ENCODE data around the gene OR1K1. TPM values are rescaled to one million over a fixed set of nuclear protein-coding genes. Genes with fewer than 3 reads are reported as not detected.
A peak's percentile ranks its signal among the peaks of the same experiment; 100 is the strongest.
"Not testable (repeated sequence)": the region's sequence is repeated elsewhere in the genome, so short reads cannot be mapped to it uniquely, and the experiment has no call there.

The OR1K1 gene
- total and polyA plus RNA-seq, 5 experiments from 2014 or later: not detected

DNA sequence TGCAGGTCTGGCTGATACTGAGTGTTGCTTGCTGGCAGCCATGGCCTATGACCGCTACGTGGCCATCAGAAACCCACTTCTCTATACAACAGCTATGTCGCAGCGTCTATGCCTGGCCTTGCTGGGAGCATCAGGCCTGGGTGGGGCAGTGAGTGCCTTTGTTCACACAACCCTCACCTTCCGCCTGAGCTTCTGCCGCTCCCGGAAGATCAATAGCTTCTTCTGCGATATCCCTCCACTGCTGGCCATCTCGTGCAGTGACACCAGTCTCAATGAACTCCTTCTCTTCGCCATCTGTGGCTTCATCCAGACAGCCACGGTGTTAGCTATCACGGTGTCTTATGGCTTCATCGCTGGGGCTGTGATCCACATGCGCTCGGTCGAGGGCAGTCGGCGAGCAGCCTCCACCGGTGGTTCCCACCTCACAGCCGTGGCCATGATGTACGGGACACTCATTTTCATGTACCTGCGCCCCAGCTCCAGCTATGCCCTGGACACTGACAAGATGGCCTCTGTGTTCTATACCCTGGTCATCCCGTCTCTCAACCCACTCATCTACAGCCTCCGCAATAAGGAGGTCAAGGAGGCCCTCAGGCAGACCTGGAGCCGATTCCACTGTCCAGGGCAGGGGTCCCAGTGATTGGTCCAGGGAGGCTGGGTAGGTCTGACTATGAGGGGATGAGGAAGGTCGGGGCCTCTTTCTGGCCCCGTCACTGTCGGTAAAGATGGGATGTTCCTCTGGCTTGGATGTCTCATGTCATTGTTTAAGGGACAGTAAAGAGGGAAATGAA is 10.5 kb upstream of the OR1K1 start:
- no peak overlapping the region for H3K27ac Mint-ChIP-seq
- DNase-seq: no peak
- no peak for ATAC-seq
- H3K4me1 Mint-ChIP-seq: peaks cover 0 to 3% (median 0%) of the 10 kb centered on the region in 4 donors
- POLR2A ChIA-PET: no interaction called here
- no peaks in the 10 kb centered on the region for H3K9me3 Mint-ChIP-seq
- peaks cover 0 to 10% (median 0%) of the 10 kb centered on the region in 5 donors for H3K27me3 Mint-ChIP-seq
- H3K4me3 Mint-ChIP-seq: no peak overlapping the region
- H3K36me3 Mint-ChIP-seq: peaks cover 0 to 3% (median 0%) of the 10 kb centered on the region in 3 donors

DNA sequence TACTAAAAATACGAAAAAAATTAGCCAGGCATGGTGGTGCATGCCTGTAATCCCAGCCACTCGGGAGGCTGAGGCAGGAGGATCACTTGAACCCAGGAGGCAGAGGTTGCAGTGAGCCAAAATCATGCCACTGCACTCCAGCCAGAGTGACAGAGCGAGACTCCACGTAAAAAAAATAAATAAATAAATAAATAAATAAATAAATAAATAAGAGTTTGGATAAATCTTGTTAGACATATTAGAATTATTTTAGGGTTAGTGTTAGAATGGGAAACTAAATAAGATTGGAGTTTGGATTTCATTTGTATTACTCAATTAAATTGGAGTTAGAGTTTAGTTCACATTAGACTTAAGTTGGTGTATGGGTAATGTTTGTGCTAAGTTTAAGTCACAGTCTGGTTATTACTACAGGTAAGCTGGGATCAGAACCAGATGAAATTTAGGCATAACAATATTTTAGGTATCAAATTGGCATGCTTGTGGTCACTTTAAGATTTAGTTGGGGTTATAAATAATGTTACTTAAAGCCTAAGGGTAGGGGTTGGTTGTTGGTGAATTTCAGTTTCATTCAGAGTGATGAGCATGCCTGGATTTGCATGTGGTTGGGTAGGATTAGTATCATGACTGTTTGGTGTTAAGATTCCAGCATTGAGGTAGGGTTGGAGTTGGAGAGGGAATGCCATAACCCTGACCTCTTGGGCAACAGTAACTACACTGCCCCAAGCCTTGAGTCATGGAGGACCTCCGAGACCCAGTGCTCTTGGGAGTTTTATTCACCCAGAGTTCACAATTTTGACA is 7.9 kb upstream of the OR1K1 start:
- H3K9me3 Mint-ChIP-seq: no peaks in the 10 kb centered on the region
- no peak for ATAC-seq
- H3K27me3 Mint-ChIP-seq: peaks cover 0 to 10% (median 0%) of the 10 kb centered on the region in 5 donors
- H3K4me1 Mint-ChIP-seq: peaks cover 0 to 3% (median 0%) of the 10 kb centered on the region in 4 donors
- DNase-seq: no peak
- no peak overlapping the region for H3K27ac Mint-ChIP-seq
- POLR2A ChIA-PET: no interaction called here
- no peak overlapping the region for H3K4me3 Mint-ChIP-seq
- H3K36me3 Mint-ChIP-seq: peaks cover 0 to 4% (median 0%) of the 10 kb centered on the region in 3 donors

DNA sequence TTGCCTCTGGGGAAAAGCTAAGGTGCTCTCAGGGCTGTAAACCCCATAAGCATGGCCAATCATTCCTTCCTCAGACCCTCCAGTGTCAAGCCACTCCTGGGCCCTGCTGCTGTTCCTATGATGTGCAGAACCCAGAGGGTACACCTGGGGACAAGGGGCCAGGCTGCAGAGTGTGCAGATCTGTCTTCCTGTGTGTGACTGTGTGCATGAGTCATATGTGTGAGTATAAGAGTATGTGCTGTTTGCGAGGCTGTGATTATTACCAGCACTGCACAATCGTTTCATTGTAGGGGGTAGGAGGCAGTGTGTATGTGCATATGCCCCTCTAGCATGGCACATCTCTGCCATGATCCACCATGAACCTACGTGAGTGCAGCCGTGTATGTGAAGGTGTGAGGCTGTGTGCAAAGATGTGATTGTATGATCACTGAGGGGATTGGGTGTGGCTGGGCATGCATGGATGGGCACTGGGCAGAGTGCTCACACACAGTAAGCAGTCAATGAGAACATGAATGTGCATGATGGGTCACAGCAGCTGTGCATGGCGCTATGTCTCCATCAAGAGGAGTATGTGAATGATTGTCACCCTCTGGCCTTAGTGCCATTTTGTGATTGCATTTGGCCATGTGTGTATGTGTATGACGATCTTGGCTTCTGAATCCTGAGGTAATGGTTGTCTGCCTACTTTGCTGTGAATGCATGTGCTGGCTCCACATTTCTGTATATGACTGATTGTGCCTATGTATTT is 2.4 kb upstream of the OR1K1 start:
- POLR2A ChIA-PET: no interaction called here
- H3K36me3 Mint-ChIP-seq: peaks cover 0 to 2% (median 0%) of the 10 kb centered on the region in 3 donors
- ATAC-seq (no peak), DNase-seq (no peak)
- H3K4me3 Mint-ChIP-seq: no peak overlapping the region
- peaks cover 0 to 1% (median 0%) of the 10 kb centered on the region in 4 donors for H3K4me1 Mint-ChIP-seq
- no peaks in the 10 kb centered on the region for H3K9me3 Mint-ChIP-seq
- H3K27me3 Mint-ChIP-seq: peaks cover 0 to 5% (median 0%) of the 10 kb centered on the region in 5 donors
- H3K27ac Mint-ChIP-seq: peak overlapping the region in 1 of 10 donors; percentile 48

GRCh38 chr9:122806661-122807060 is 6.7 kb downstream of the OR1K1 start:
- POLR2A ChIA-PET: no interaction called here
- Mint-ChIP-seq H3K27me3 (no peaks in the 10 kb centered on the region), H3K36me3 (peaks cover 0 to 7% (median 2%) of the 10 kb centered on the region in 3 donors), H3K4me1 (peaks cover 4 to 20% (median 14%) of the 10 kb centered on the region in 4 donors), H3K27ac (peak overlapping the region in 1 of 10 donors; percentile 75), H3K4me3 (no peak overlapping the region), H3K9me3 (no peaks in the 10 kb centered on the region)
- DNase-seq (no peak), ATAC-seq (no peak)

- H3K36me3 Mint-ChIP-seq: peaks cover 0 to 7% (median 2%) of the 10 kb centered on the region in 3 donors
- H3K27me3 Mint-ChIP-seq: no peaks in the 10 kb centered on the region
- DNase-seq (no peak), ATAC-seq (no peak)
- H3K4me1 Mint-ChIP-seq: peaks cover 4 to 20% (median 14%) of the 10 kb centered on the region in 4 donors
- peak overlapping the region in 2 of 10 donors; percentile 2 to 75 for H3K27ac Mint-ChIP-seq
- H3K4me3 Mint-ChIP-seq: no peak overlapping the region
- POLR2A ChIA-PET: no interaction called here
- no peaks in the 10 kb centered on the region for H3K9me3 Mint-ChIP-seq
Observed at GRCh38 chr9:122807271-122807900, 7.5 kb downstream of the OR1K1 start.

DNA sequence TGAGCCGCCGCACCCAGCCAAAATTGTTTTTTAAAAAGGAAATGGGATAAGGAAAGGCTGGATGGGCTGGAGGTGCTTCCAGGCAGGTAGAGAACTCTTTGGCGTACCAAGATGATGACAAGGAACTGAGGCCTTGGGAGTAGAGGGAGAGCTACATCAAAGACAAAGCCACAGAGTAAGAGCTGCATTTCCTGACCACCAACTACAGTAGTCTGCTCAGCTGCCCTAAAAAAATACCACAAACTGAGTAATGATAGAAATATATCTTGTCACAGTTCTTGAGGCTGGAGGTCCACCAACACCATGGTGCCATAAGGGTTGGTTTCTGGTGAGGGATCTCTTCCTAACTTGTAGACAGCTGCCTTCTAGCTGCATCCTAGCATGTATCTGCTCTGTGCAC is 8.2 kb downstream of the OR1K1 start:
- peak; percentile 22 to 56 for ATAC-seq
- no peaks in the 10 kb centered on the region for H3K27me3 Mint-ChIP-seq
- H3K36me3 Mint-ChIP-seq: peaks cover 0 to 7% (median 2%) of the 10 kb centered on the region in 3 donors
- peak overlapping the region in 1 of 10 donors; percentile 75 for H3K27ac Mint-ChIP-seq
- H3K4me3 Mint-ChIP-seq: peak overlapping the region in 3 of 10 donors; percentile 4 to 41 (median 20)
- H3K9me3 Mint-ChIP-seq: no peaks in the 10 kb centered on the region
- H3K4me1 Mint-ChIP-seq: peaks cover 4 to 20% (median 14%) of the 10 kb centered on the region in 4 donors
- POLR2A ChIA-PET: no interaction called here
- peak in 1 of 10 donors; percentile 18 for DNase-seq

DNA sequence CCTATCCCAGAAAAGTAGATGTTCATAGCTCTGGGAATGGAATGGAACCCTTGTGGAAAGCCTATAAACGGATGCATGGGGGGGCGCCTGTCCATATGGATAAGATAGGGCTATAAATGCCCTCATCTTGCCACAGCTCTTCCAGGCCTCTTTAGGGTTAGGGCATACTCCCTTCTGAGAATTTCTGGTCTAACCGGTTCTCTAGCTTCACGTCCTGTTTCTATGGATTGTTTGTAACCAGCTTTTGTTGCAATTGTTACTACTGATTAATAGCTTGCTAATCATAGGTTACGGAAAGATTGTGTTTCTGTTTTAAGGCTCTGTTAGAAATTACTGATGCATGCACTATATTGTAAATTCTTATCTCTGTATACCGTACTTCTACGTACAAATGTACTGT is 9.3 kb downstream of the OR1K1 start:
- H3K4me3 Mint-ChIP-seq, ATAC-seq, H3K27ac Mint-ChIP-seq, H3K36me3 Mint-ChIP-seq, H3K27me3 Mint-ChIP-seq, DNase-seq, POLR2A ChIA-PET, H3K9me3 Mint-ChIP-seq: not testable (repeated sequence)
- peaks cover 4 to 20% (median 14%) of the 10 kb centered on the region in 4 donors for H3K4me1 Mint-ChIP-seq

DNA sequence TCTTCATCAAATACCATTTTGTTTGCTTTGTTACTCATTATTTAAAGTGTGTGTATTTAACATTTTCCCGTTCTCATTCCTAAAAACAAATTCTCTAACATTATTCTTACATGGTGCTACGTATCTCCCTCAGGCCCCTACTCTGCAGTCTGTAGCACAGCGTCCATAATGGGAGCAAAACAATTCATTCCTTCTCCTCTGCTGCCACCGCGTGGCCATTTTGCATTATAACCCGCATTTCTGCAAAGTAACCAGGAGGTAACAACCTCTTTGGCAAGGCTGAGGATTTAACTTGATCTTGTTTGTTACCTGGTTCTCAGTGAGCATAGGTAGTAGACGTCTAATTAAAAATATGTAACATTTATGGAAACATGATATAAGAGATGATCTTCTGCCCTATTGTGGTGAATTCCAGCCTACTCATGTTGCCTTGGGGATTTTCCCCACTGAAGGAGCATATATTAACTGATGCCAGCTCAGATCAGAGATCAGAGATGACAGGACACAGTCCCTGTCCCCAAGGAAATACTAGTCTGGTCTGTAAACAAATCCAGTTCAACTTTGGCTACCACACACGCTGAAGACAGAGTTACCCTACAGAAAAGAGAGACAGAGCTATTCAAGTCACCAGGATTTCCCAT is 10.5 kb downstream of the OR1K1 start:
- no peaks in the 10 kb centered on the region for H3K9me3 Mint-ChIP-seq
- DNase-seq (peak; percentile 55 to 81 (median 72)), ATAC-seq (peak; percentile 93 to 96)
- no peak overlapping the region for H3K4me3 Mint-ChIP-seq
- H3K4me1 Mint-ChIP-seq: peaks cover 7 to 29% (median 20%) of the 10 kb centered on the region in 4 donors
- peaks cover 0 to 7% (median 1%) of the 10 kb centered on the region in 3 donors for H3K36me3 Mint-ChIP-seq
- H3K27me3 Mint-ChIP-seq: no peaks in the 10 kb centered on the region
- POLR2A ChIA-PET: interaction anchor here (1.1 kb wide), 1 partner anchor 348 kb away, joined by 3 read pairs; no protein-coding TSS in a partner anchor
- H3K27ac Mint-ChIP-seq: no peak overlapping the region

DNA sequence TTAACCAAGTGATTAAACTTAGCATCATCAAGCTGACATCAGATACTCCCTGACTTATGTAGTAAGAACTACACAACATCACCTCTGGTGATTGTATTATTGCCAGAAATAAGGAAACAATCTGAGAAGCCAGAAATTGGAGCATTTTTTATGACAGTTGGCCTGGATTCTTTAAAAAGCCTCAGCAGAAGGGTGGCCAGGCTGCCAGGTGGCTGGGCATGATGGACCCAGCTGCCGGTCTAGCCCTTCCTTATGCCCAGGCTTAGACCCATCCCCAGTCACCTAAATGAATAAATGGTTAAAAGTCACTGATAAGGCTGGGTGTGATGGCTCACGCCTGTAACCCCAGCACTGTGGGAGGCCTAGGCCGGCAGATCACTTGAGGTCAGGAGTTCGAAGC is 12.8 kb downstream of the OR1K1 start:
- H3K9me3 Mint-ChIP-seq: no peaks in the 10 kb centered on the region
- no peak overlapping the region for H3K27ac Mint-ChIP-seq
- POLR2A ChIA-PET: interaction anchor here (0.7 kb wide), 1 partner anchor 18 kb away, joined by 3 read pairs; no protein-coding TSS in a partner anchor
- H3K36me3 Mint-ChIP-seq: peaks cover 0 to 3% (median 0%) of the 10 kb centered on the region in 3 donors
- ATAC-seq: no peak
- no peak overlapping the region for H3K4me3 Mint-ChIP-seq
- no peak for DNase-seq
- H3K4me1 Mint-ChIP-seq: peaks cover 15 to 40% (median 34%) of the 10 kb centered on the region in 4 donors
- no peaks in the 10 kb centered on the region for H3K27me3 Mint-ChIP-seq

- POLR2A ChIA-PET: interaction anchor here (0.9 kb wide), 1 partner anchor 350 kb away, joined by 3 read pairs; no protein-coding TSS in a partner anchor
Observed at GRCh38 chr9:122814545-122814944, 14.6 kb downstream of the OR1K1 start.

DNA sequence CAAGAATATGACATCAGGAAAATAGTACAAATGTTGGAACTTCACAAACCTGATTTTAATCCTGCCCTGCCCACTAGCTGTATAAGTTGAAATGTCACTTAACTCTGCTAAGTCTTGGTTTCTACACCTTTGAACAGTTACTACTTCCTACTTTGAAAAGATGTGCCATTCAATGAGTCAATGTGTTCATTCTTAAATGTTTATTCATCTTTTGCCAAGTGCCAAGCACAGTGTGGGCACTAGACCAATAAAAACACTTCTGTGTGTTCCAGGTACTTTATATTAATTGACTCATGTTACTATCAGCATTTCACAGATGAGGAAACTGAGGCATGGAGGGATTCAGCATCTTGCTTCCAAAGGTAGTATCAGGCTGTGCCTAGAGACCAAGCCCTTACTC is 15.6 kb downstream of the OR1K1 start:
- peak overlapping the region; percentile 69 to 86 (median 76) for H3K4me3 Mint-ChIP-seq
- POLR2A ChIA-PET: interaction anchor here (1.0 to 2.9 kb wide), 3 partner anchors 12 to 23 kb away, joined by 3 to 20 read pairs (median 10); partner anchors contain the start of gene PDCL
- peaks cover 0 to 17% (median 1%) of the 10 kb centered on the region in 3 donors for H3K36me3 Mint-ChIP-seq
- peaks cover 13 to 41% (median 32%) of the 10 kb centered on the region in 4 donors for H3K4me1 Mint-ChIP-seq
- peak overlapping the region; percentile 95 to 99 (median 97) for H3K27ac Mint-ChIP-seq
- ATAC-seq (peak; percentile 14 to 37), DNase-seq (no peak)
- no peaks in the 10 kb centered on the region for H3K9me3 Mint-ChIP-seq
- H3K27me3 Mint-ChIP-seq: no peaks in the 10 kb centered on the region

More at GRCh38 chr9:122814545-122814944, 14.6 kb downstream of the OR1K1 start:
- Mint-ChIP-seq H3K4me1 (peaks cover 11 to 31% (median 23%) of the 10 kb centered on the region in 4 donors), H3K27me3 (no peaks in the 10 kb centered on the region), H3K4me3 (peak overlapping the region in 4 of 10 donors; percentile 8 to 29 (median 20)), H3K36me3 (peaks cover 0 to 8% (median 0%) of the 10 kb centered on the region in 3 donors), H3K9me3 (no peaks in the 10 kb centered on the region), H3K27ac (peak overlapping the region; percentile 40 to 95 (median 78))
- no peak for DNase-seq
- no peak for ATAC-seq

Data from naive thymus-derived CD8-positive, alpha-beta T cell (primary cell).